ENCODE measurements around the gene NOTCH2.

- TF ChIP-seq CTCF (IDR thresholded peaks at IDR 0.05), result no peak
- TF ChIP-seq EZH2 (IDR thresholded peaks at IDR 0.05), result no peak
Measured at GRCh38 chr1:119909890-119910596, 159.4 kb downstream of the NOTCH2 start.
